Measurements from ENCODE around the gene PEX5L. TPM values are rescaled to one million over a fixed set of nuclear protein-coding genes. Genes with fewer than 3 reads are reported as not detected.

Gene PEX5L
- total and polyA plus RNA-seq, 2 experiments from 2014 or later, result 6.3 to 7.0 TPM

- no peaks in the 10 kb centered on the region for H3K36me3 Mint-ChIP-seq (ENCODE audit: low read depth)
- no peak for ATAC-seq
- no peaks in the 10 kb centered on the region for H3K9me2 ChIP-seq (ENCODE audit: insufficient read depth)
Observed at GRCh38 chr3:180049391-180049790, 12.7 kb upstream of the PEX5L start.

More at GRCh38 chr3:180049391-180049790, 12.7 kb upstream of the PEX5L start:
- H3K27ac Mint-ChIP-seq, result no peak overlapping the region
- no peak for TF ChIP-seq CTCF (conservative IDR thresholded peaks at IDR 0.05; ENCODE audit: low read depth in 2 of 2)
- TF ChIP-seq NANOG (IDR thresholded peaks at IDR 0.05; ENCODE audit: borderline replicate concordance), result no peak
- TF ChIP-seq ZNF331 (CRISPR knock-in tag; IDR thresholded peaks at IDR 0.05; ENCODE audit: low read depth), result no peak
- no peak for TF ChIP-seq REST (IDR thresholded peaks at IDR 0.05; ENCODE audit: unreplicated experiment)
- no peak for TF ChIP-seq JUNB (IDR thresholded peaks at IDR 0.05; ENCODE audit: unreplicated experiment)
- no peak for TF ChIP-seq CREB1 (CRISPR knock-in tag; IDR thresholded peaks at IDR 0.05; ENCODE audit: low read depth)
- TF ChIP-seq STAT1 (IDR thresholded peaks at IDR 0.05; ENCODE audit: unreplicated experiment), result no peak
- TF ChIP-seq ZNF462 (CRISPR knock-in tag; IDR thresholded peaks at IDR 0.05), result no peak
- TF ChIP-seq EZH2 (IDR thresholded peaks at IDR 0.05; ENCODE audit: low read depth, unreplicated experiment), result no peak
- TF ChIP-seq ZNF114 (CRISPR knock-in tag; IDR thresholded peaks at IDR 0.05), result no peak
- TF ChIP-seq ETS1 (IDR thresholded peaks at IDR 0.05), result no peak
- TF ChIP-seq POLR2AphosphoS5 (IDR thresholded peaks at IDR 0.05; ENCODE audit: low read depth), result no peak
- no peak for TF ChIP-seq EZH2phosphoT487 (IDR thresholded peaks at IDR 0.05; ENCODE audit: unreplicated experiment)
- no peaks in the 10 kb centered on the region for H4K20me1 ChIP-seq (replicated peaks; ENCODE audit: insufficient read depth)
- H3K4me2 ChIP-seq, result no peak overlapping the region
- no peaks in the 10 kb centered on the region for H3K79me2 ChIP-seq (replicated peaks; ENCODE audit: insufficient read depth)
- H3K27me3 Mint-ChIP-seq (ENCODE audit: insufficient read depth, low read depth, poor library complexity), result no peaks in the 10 kb centered on the region
- no peak overlapping the region for H2AFZ ChIP-seq
- H3K27me3 ChIP-seq (ENCODE audit: insufficient read depth), result no peaks in the 10 kb centered on the region
- H3K4me1 Mint-ChIP-seq, result no peaks in the 10 kb centered on the region
- no peak overlapping the region for H3K27ac ChIP-seq (ENCODE audit: low read depth)
- no peaks in the 10 kb centered on the region for H3K9me3 Mint-ChIP-seq
- H3K4me3 Mint-ChIP-seq, result no peak overlapping the region
- no peaks in the 10 kb centered on the region for H3K4me1 ChIP-seq (ENCODE audit: insufficient read depth)
- no peaks in the 10 kb centered on the region for H3K36me3 ChIP-seq (ENCODE audit: insufficient read depth)
- no peaks in the 10 kb centered on the region for H3F3A ChIP-seq (replicated peaks; ENCODE audit: low read depth)
- H3K4me3 ChIP-seq, result no peak overlapping the region
- DNase-seq (ENCODE audit: low spot score), result no peak
